Peyer's patch (tissue), 4 donors: ENCODE data around the gene COL4A1. TPM values are rescaled to one million over a fixed set of nuclear protein-coding genes. Genes with fewer than 3 reads are reported as not detected.
A peak's percentile ranks its signal among the peaks of the same experiment; 100 is the strongest.

ENCODE experiments used
- DNase-seq, 3 donors: peaks; one replicate each; pipeline ENCODE4 v3.0.0-alpha.2; 2017 to 2019
- H3K27ac ChIP-seq, 4 donors: fragments of 200-600 bp; sonication (generic); one replicate each; pipeline ENCODE4 v1.5.1; 2016 to 2019
- H3K27me3 ChIP-seq, 2 donors: fragments of 200-600 bp; sonication (generic); one replicate each; pipeline ENCODE4 v1.5.1; 2019
- H3K36me3 ChIP-seq, 3 donors: fragments of 200-600 bp; sonication (generic); one replicate each; pipeline ENCODE4 v1.5.1; 2016 to 2019
- H3K4me1 ChIP-seq, 4 donors: fragments of 200-600 bp; sonication (generic); one replicate each; pipeline ENCODE4 v1.5.1; 2016 to 2019
- H3K4me3 ChIP-seq, 4 donors: fragments of 200-600 bp; sonication (generic); 1 replicate in 3 of 4; 2 replicates in 1 of 4; pipeline ENCODE4 v1.5.1; 2016 to 2019; ENCODE audit warnings: mild to moderate bottlenecking in 1 of 4
- H3K9me3 ChIP-seq, 4 donors: fragments of 200-600 bp; sonication (generic); one replicate each; pipeline ENCODE4 v1.5.1; 2016 to 2019; ENCODE audit warnings: mild to moderate bottlenecking in 1 of 4
- POLR2A ChIP-seq, 2 donors: fragments of 450-650 bp; IDR thresholded peaks; one replicate each; pipeline ENCODE4 v1.5.1; 2017; ENCODE audit warnings: antibody characterized with exemption in 2 of 2, mild to moderate bottlenecking in 2 of 2, moderate library complexity in 2 of 2
- total RNA-seq, 4 donors: library from RNA; depleted of rRNA; stranded (reverse); fragments of >200 nt; gene quantifications; one replicate each; pipeline ENCODE4 v1.1.0, GENCODE V29; 2016
- TF ChIP-seq, protein P1 (sequence below), 6 experiments: fragments of 450-650 bp in 4 of 6; fragments of 200-600 bp in 2 of 6; sonication (generic) in 1 of 6; IDR thresholded peaks; one replicate each; pipeline ENCODE4 v1.5.1; 2017 to 2019; ENCODE audit warnings: antibody characterized with exemption in 6 of 6, mild to moderate bottlenecking in 3 of 6, moderate library complexity in 1 of 6

Gene COL4A1
- total RNA-seq, 4 donors from 2014 or later: 28.0 to 69.3 (median 36.3) TPM

DNA sequence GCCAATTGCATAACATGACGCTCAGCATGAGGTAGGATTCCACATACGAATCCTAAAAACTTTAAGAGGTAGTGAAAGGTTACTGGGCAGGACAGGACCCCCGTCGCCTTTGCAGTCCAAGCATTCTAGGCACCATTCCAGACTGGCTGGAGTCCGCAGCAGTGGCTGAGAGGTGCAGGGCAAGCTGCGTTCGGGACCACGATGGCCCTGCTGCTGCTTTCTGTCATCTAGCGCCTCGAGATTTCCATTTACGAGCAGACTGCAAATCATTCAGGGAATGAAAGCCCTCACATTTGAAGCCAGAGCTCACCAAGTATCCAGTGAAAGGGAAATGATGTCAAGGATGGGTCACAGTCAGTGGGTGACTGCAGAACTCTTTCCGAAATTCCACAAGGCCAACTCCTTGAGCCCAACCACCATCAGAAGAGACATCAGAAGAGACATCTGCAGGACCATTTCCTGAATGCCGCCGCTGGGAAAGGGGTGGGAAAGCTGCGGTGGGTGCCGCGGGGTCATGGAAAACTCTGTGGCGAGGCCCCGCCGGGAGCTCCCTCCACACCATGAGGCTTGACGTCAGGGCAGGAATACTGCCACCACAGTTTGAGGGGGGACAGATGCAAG, 88.3 kb downstream of the COL4A1 start:
- Histone ChIP-seq H3K27ac (peak overlapping the region in 2 of 4 donors; percentile 3 to 28), H3K27me3 (no peaks in the 10 kb centered on the region), H3K4me1 (peaks cover 0 to 26% (median 0%) of the 10 kb centered on the region in 4 donors), H3K4me3 (no peak overlapping the region), H3K9me3 (no peaks in the 10 kb centered on the region), H3K36me3 (no peaks in the 10 kb centered on the region)
- no peak for DNase-seq
- TF ChIP-seq, protein P1, sequence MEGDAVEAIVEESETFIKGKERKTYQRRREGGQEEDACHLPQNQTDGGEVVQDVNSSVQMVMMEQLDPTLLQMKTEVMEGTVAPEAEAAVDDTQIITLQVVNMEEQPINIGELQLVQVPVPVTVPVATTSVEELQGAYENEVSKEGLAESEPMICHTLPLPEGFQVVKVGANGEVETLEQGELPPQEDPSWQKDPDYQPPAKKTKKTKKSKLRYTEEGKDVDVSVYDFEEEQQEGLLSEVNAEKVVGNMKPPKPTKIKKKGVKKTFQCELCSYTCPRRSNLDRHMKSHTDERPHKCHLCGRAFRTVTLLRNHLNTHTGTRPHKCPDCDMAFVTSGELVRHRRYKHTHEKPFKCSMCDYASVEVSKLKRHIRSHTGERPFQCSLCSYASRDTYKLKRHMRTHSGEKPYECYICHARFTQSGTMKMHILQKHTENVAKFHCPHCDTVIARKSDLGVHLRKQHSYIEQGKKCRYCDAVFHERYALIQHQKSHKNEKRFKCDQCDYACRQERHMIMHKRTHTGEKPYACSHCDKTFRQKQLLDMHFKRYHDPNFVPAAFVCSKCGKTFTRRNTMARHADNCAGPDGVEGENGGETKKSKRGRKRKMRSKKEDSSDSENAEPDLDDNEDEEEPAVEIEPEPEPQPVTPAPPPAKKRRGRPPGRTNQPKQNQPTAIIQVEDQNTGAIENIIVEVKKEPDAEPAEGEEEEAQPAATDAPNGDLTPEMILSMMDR (IDR thresholded peaks at IDR 0.05): no peak
- no peak for TF ChIP-seq POLR2A (IDR thresholded peaks at IDR 0.05)

DNA sequence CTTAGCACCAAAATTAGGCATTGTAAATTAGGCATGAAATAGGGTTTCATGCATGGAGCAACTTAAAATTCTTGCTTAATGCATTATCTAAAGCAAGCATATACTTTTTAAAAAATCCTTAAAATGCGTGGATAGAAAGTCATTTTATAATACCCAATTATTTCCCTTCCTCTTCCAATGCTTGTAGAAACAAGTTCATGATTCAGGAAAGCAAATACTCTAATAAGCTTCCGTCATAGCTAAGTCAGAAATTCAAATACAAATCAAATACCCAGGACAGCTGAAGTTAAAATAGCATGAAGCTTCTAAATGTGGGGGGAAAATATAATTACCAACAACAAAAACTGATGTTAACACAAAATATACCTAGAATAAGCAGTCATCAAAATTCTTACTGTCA, 89.1 kb downstream of the COL4A1 start:
- H3K36me3 ChIP-seq: no peaks in the 10 kb centered on the region
- no peak for DNase-seq
- H3K9me3 ChIP-seq: no peaks in the 10 kb centered on the region
- H3K4me3 ChIP-seq: no peak overlapping the region
- TF ChIP-seq, protein P1 (IDR thresholded peaks at IDR 0.05): no peak
- no peak for TF ChIP-seq POLR2A (IDR thresholded peaks at IDR 0.05)
- no peaks in the 10 kb centered on the region for H3K27me3 ChIP-seq
- peaks cover 0 to 26% (median 0%) of the 10 kb centered on the region in 4 donors for H3K4me1 ChIP-seq
- no peak overlapping the region for H3K27ac ChIP-seq

DNA sequence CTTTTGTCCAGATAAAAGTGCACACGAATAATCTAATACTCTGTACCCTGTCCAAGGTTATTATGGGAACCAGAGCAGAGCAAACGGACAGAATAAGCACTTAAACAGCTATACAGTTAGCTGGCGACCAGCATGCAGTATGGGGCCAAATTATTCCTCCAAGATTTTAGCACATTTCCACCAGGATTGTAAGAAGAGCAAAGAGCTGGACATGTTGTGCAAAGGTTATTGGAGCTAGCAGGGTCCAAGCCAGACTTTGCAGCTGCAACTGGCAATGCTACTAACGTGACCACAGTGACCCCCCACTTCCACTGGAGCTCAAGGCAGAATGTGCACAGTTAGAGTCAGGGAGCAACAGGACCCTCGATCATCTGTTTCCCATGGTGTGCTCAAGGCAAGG, 89.9 kb downstream of the COL4A1 start:
- peaks cover 0 to 26% (median 0%) of the 10 kb centered on the region in 4 donors for H3K4me1 ChIP-seq
- no peak for DNase-seq
- TF ChIP-seq POLR2A (IDR thresholded peaks at IDR 0.05): no peak
- TF ChIP-seq, protein P1 (IDR thresholded peaks at IDR 0.05): no peak
- no peaks in the 10 kb centered on the region for H3K36me3 ChIP-seq
- no peaks in the 10 kb centered on the region for H3K9me3 ChIP-seq
- H3K4me3 ChIP-seq: no peak overlapping the region
- H3K27ac ChIP-seq: peak overlapping the region in 3 of 4 donors; percentile 25 to 59 (median 53)
- H3K27me3 ChIP-seq: no peaks in the 10 kb centered on the region

DNA sequence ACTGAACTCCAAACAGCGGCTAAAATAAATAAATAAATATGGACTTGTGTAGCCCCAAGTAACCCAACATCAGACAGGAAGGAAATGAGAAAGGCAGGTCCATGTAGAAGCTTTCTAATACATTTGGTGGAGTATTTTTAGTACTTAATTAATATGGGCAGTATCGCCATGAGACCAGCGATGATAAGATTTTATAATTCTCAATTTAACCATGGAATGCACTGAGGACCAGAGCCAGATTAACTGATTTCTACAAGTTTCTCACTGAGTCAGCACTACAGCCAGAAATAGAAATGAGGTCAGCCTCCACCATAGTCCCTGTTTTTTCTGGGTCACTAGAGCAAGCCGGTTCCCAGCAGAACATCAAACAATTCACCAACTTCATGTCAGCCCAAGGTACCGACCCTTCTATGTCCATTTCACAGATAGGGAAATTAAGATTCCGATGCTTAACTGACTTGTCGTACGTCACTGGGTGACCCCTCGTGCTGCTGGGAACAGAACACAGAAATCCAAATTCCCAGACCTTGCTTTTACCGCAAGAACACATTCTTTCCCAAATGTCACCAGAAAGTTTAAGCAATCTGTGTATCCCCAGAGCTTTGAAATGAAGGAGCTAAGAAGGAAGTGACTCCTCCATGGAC, 90.4 kb downstream of the COL4A1 start:
- H3K4me3 ChIP-seq: no peak overlapping the region
- peak overlapping the region in 3 of 4 donors; percentile 27 to 53 (median 33) for H3K27ac ChIP-seq
- peaks cover 0 to 20% (median 0%) of the 10 kb centered on the region in 4 donors for H3K4me1 ChIP-seq
- H3K9me3 ChIP-seq: no peaks in the 10 kb centered on the region
- no peak for DNase-seq
- H3K27me3 ChIP-seq: no peaks in the 10 kb centered on the region
- peaks cover 0 to 3% (median 0%) of the 10 kb centered on the region in 3 donors for H3K36me3 ChIP-seq
- TF ChIP-seq, protein P1 (IDR thresholded peaks at IDR 0.05): no peak

DNA sequence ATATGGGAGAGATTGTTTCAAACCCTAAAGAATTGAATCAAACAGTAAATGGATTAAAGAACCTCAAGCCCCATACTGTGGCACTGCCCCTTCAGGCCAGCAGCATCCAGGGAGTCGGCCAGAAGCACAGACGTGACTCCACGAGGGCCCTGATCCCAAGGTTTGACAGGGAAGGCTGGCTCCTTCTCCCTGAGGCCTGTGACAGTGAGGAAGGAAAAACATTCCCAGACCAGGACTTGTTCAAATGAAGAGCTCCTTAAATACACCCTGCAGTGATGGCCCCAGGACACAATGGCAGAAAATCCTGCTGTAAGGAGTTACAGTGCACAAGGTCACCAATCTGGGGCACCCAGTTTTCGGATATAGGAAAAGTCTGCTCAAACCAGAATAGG, 91.0 kb downstream of the COL4A1 start:
- peaks cover 0 to 17% (median 0%) of the 10 kb centered on the region in 4 donors for H3K4me1 ChIP-seq
- no peaks in the 10 kb centered on the region for H3K9me3 ChIP-seq
- H3K4me3 ChIP-seq: no peak overlapping the region
- H3K27ac ChIP-seq: peak overlapping the region in 3 of 4 donors; percentile 27 to 53 (median 33)
- no peak for DNase-seq
- peaks cover 0 to 5% (median 0%) of the 10 kb centered on the region in 3 donors for H3K36me3 ChIP-seq
- H3K27me3 ChIP-seq: no peaks in the 10 kb centered on the region
- TF ChIP-seq, protein P1 (IDR thresholded peaks at IDR 0.05): no peak
- TF ChIP-seq POLR2A (IDR thresholded peaks at IDR 0.05): no peak
